ENCODE measurements around the gene OSBPL5.
"Not testable (repeated sequence)": the region's sequence is repeated elsewhere in the genome, so short reads cannot be mapped to it uniquely, and the experiment has no call there.

OSBPL5 gene

GRCh38 chr11:3180869-3181268 lies 15.8 kb upstream of the OSBPL5 start:
- Mint-ChIP-seq H3K27ac (no peak overlapping the region), H3K4me3 (no peak overlapping the region), H3K27me3 (ENCODE audit: low read depth) (peaks cover 3% of the 10 kb centered on the region), H3K4me1 (ENCODE audit: low read depth) (no peaks in the 10 kb centered on the region), H3K36me3 (ENCODE audit: low read depth) (no peaks in the 10 kb centered on the region), H3K9me3 (peaks cover 10% of the 10 kb centered on the region)
- no peak for DNase-seq (ENCODE audit: low spot score)

GRCh38 chr11:3178349-3178748 lies 13.2 kb upstream of the OSBPL5 start:
- no peak overlapping the region for H3K27ac Mint-ChIP-seq
- no peaks in the 10 kb centered on the region for H3K4me1 Mint-ChIP-seq (ENCODE audit: low read depth)
- H3K9me3 Mint-ChIP-seq: peaks cover 16% of the 10 kb centered on the region
- H3K27me3 Mint-ChIP-seq (ENCODE audit: low read depth): peaks cover 3% of the 10 kb centered on the region
- DNase-seq (ENCODE audit: low spot score): no peak
- H3K36me3 Mint-ChIP-seq (ENCODE audit: low read depth): no peaks in the 10 kb centered on the region
- H3K4me3 Mint-ChIP-seq: no peak overlapping the region

- Mint-ChIP-seq H3K27ac (no peak overlapping the region), H3K9me3 (peaks cover 16% of the 10 kb centered on the region), H3K4me3 (no peak overlapping the region), H3K36me3 (ENCODE audit: low read depth) (no peaks in the 10 kb centered on the region), H3K27me3 (ENCODE audit: low read depth) (peaks cover 3% of the 10 kb centered on the region), H3K4me1 (ENCODE audit: low read depth) (no peaks in the 10 kb centered on the region)
- DNase-seq (ENCODE audit: low spot score): no peak
These were observed 12.8 kb upstream of the OSBPL5 start for GRCh38 chr11:3177931-3178330.

- H3K36me3 Mint-ChIP-seq (ENCODE audit: low read depth): no peaks in the 10 kb centered on the region
- H3K9me3 Mint-ChIP-seq: peaks cover 16% of the 10 kb centered on the region
- H3K4me1 Mint-ChIP-seq (ENCODE audit: low read depth): no peaks in the 10 kb centered on the region
- no peak overlapping the region for H3K27ac Mint-ChIP-seq
- peaks cover 3% of the 10 kb centered on the region for H3K27me3 Mint-ChIP-seq (ENCODE audit: low read depth)
- H3K4me3 Mint-ChIP-seq: no peak overlapping the region
- DNase-seq (ENCODE audit: low spot score): no peak
These were observed 11.4 kb upstream of the OSBPL5 start for GRCh38 chr11:3176487-3176886.

- peaks cover 3% of the 10 kb centered on the region for H3K27me3 Mint-ChIP-seq (ENCODE audit: low read depth)
- no peak overlapping the region for H3K4me3 Mint-ChIP-seq
- H3K27ac Mint-ChIP-seq: no peak overlapping the region
- peaks cover 16% of the 10 kb centered on the region for H3K9me3 Mint-ChIP-seq
- DNase-seq (ENCODE audit: low spot score): no peak
- H3K36me3 Mint-ChIP-seq (ENCODE audit: low read depth): no peaks in the 10 kb centered on the region
- no peaks in the 10 kb centered on the region for H3K4me1 Mint-ChIP-seq (ENCODE audit: low read depth)
These were observed 10.1 kb upstream of the OSBPL5 start for GRCh38 chr11:3175194-3175593.

- Mint-ChIP-seq H3K4me1 (ENCODE audit: low read depth) (peaks cover 3% of the 10 kb centered on the region), H3K36me3 (ENCODE audit: low read depth) (no peaks in the 10 kb centered on the region), H3K9me3 (peaks cover 16% of the 10 kb centered on the region), H3K27me3 (ENCODE audit: low read depth) (peaks cover 8% of the 10 kb centered on the region), H3K4me3 (no peak overlapping the region), H3K27ac (no peak overlapping the region)
- DNase-seq (ENCODE audit: low spot score): no peak
These were observed 9.3 kb upstream of the OSBPL5 start for GRCh38 chr11:3174387-3174786.

GRCh38 chr11:3173795-3174194 lies 8.7 kb upstream of the OSBPL5 start:
- H3K9me3 Mint-ChIP-seq: peaks cover 16% of the 10 kb centered on the region
- peaks cover 8% of the 10 kb centered on the region for H3K27me3 Mint-ChIP-seq (ENCODE audit: low read depth)
- no peaks in the 10 kb centered on the region for H3K36me3 Mint-ChIP-seq (ENCODE audit: low read depth)
- H3K27ac Mint-ChIP-seq: no peak overlapping the region
- peaks cover 3% of the 10 kb centered on the region for H3K4me1 Mint-ChIP-seq (ENCODE audit: low read depth)
- no peak overlapping the region for H3K4me3 Mint-ChIP-seq
- DNase-seq (ENCODE audit: low spot score): no peak

GRCh38 chr11:3171931-3172560 lies 6.9 kb upstream of the OSBPL5 start:
- no peak overlapping the region for H3K27ac Mint-ChIP-seq
- no peak for DNase-seq (ENCODE audit: low spot score)

GRCh38 chr11:3170756-3171650 lies 5.9 kb upstream of the OSBPL5 start:
- Mint-ChIP-seq H3K27ac (no peak overlapping the region), H3K4me3 (no peak overlapping the region), H3K9me3 (peaks cover 7% of the 10 kb centered on the region), H3K27me3 (ENCODE audit: low read depth) (peaks cover 13% of the 10 kb centered on the region), H3K36me3 (ENCODE audit: low read depth) (no peaks in the 10 kb centered on the region), H3K4me1 (ENCODE audit: low read depth) (peaks cover 3% of the 10 kb centered on the region)
- DNase-seq (ENCODE audit: low spot score): no peak

More at GRCh38 chr11:3171931-3172560, 6.9 kb upstream of the OSBPL5 start:
- peaks cover 13% of the 10 kb centered on the region for H3K9me3 Mint-ChIP-seq
- H3K4me3 Mint-ChIP-seq: no peak overlapping the region
- H3K36me3 Mint-ChIP-seq (ENCODE audit: low read depth): no peaks in the 10 kb centered on the region
- peaks cover 9% of the 10 kb centered on the region for H3K27me3 Mint-ChIP-seq (ENCODE audit: low read depth)
- peaks cover 3% of the 10 kb centered on the region for H3K4me1 Mint-ChIP-seq (ENCODE audit: low read depth)

GRCh38 chr11:3170044-3170755 lies 5.1 kb upstream of the OSBPL5 start:
- Mint-ChIP-seq H3K27me3 (ENCODE audit: low read depth) (peaks cover 19% of the 10 kb centered on the region), H3K27ac (no peak overlapping the region), H3K36me3 (ENCODE audit: low read depth) (no peaks in the 10 kb centered on the region), H3K4me1 (ENCODE audit: low read depth) (peaks cover 3% of the 10 kb centered on the region), H3K4me3 (peak overlapping the region; percentile 56), H3K9me3 (no peaks in the 10 kb centered on the region)
- DNase-seq (ENCODE audit: low spot score): no peak

GRCh38 chr11:3169255-3170043 lies 4.3 kb upstream of the OSBPL5 start:
- no peaks in the 10 kb centered on the region for H3K36me3 Mint-ChIP-seq (ENCODE audit: low read depth)
- H3K27me3 Mint-ChIP-seq (ENCODE audit: low read depth): peaks cover 19% of the 10 kb centered on the region
- H3K27ac Mint-ChIP-seq: no peak overlapping the region
- H3K9me3 Mint-ChIP-seq: no peaks in the 10 kb centered on the region
- H3K4me3 Mint-ChIP-seq: peak overlapping the region; percentile 56
- DNase-seq (ENCODE audit: low spot score): peak; percentile 15
- H3K4me1 Mint-ChIP-seq (ENCODE audit: low read depth): peaks cover 3% of the 10 kb centered on the region

GRCh38 chr11:3168742-3169254 lies 3.7 kb upstream of the OSBPL5 start:
- H3K4me3 Mint-ChIP-seq; H3K4me1 Mint-ChIP-seq (ENCODE audit: low read depth); H3K27ac Mint-ChIP-seq; H3K9me3 Mint-ChIP-seq; H3K36me3 Mint-ChIP-seq (ENCODE audit: low read depth); DNase-seq (ENCODE audit: low spot score): not testable (repeated sequence)
- peaks cover 22% of the 10 kb centered on the region for H3K27me3 Mint-ChIP-seq (ENCODE audit: low read depth)

All from T-helper 2 cell treated with Interferon-gamma antibody and Interleukin-4, amounts not matched to agents 5 μg/mL and 100 μg/mL, for 36 hours (primary cell).